Peyer's patch (tissue), 4 donors: ENCODE results near the gene PMPCA. TPM values are rescaled to one million over a fixed set of nuclear protein-coding genes. Genes with fewer than 3 reads are reported as not detected.
A peak's percentile ranks its signal among the peaks of the same experiment; 100 is the strongest.

Experiments
- DNase-seq, 3 donors: peaks; one replicate each; pipeline ENCODE4 v3.0.0-alpha.2; 2017 to 2019
- H3K27ac ChIP-seq, 4 donors: fragments of 200-600 bp; sonication (generic); one replicate each; pipeline ENCODE4 v1.5.1; 2016 to 2019
- H3K27me3 ChIP-seq, 2 donors: fragments of 200-600 bp; sonication (generic); one replicate each; pipeline ENCODE4 v1.5.1; 2019
- H3K36me3 ChIP-seq, 3 donors: fragments of 200-600 bp; sonication (generic); one replicate each; pipeline ENCODE4 v1.5.1; 2016 to 2019
- H3K4me1 ChIP-seq, 4 donors: fragments of 200-600 bp; sonication (generic); one replicate each; pipeline ENCODE4 v1.5.1; 2016 to 2019
- H3K4me3 ChIP-seq, 4 donors: fragments of 200-600 bp; sonication (generic); 1 replicate in 3 of 4; 2 replicates in 1 of 4; pipeline ENCODE4 v1.5.1; 2016 to 2019; ENCODE audit warnings: mild to moderate bottlenecking in 1 of 4
- H3K9me3 ChIP-seq, 4 donors: fragments of 200-600 bp; sonication (generic); one replicate each; pipeline ENCODE4 v1.5.1; 2016 to 2019; ENCODE audit warnings: mild to moderate bottlenecking in 1 of 4
- POLR2A ChIP-seq, 2 donors: fragments of 450-650 bp; IDR thresholded peaks; one replicate each; pipeline ENCODE4 v1.5.1; 2017; ENCODE audit warnings: antibody characterized with exemption in 2 of 2, mild to moderate bottlenecking in 2 of 2, moderate library complexity in 2 of 2
- total RNA-seq, 4 donors: library from RNA; depleted of rRNA; stranded (reverse); fragments of >200 nt; gene quantifications; one replicate each; pipeline ENCODE4 v1.1.0, GENCODE V29; 2016
- TF ChIP-seq, protein P1 (sequence below), 6 experiments: fragments of 450-650 bp in 4 of 6; fragments of 200-600 bp in 2 of 6; sonication (generic) in 1 of 6; IDR thresholded peaks; one replicate each; pipeline ENCODE4 v1.5.1; 2017 to 2019; ENCODE audit warnings: antibody characterized with exemption in 6 of 6, mild to moderate bottlenecking in 3 of 6, moderate library complexity in 1 of 6

Gene PMPCA
- total RNA-seq, result 10 to 100 TPM; 32.8 to 73.4 (median 47.3) TPM

DNA sequence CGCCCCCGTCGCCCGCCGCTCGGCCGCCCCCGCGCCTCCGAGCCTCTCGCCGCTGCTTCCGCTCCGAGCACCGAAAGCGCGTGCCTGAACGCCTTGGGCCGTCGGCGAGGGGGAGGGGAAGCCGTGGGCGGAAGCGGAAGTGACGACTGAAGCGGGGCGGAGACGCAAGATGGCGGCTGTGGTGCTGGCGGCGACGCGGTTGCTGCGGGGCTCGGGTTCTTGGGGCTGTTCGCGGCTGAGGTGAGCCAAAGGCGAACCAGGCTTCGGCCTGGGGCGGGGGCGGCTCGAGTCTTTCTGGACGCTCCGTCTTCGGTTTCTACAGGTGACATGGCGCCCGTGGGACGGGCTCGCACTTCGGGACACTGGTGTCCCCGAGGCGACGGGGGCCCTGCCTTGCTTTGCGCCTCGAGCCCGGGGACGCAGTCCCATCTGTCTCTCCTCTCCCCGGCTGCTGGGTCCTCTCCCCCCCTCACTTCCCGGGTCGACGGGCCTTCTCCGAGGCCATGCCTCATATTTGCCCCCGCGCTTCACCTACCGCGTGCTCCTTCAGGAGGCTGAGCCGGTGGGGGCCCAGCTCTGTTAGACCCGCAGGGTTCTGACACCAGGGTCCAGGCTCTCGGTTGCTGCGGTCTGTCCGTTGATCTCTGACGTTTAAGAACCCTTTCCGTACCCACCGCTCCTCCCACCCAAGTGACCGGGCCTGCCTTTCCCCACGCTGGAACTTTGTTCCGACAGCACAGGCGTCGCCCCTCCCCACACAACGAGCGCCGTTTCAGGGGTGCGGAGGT is at the start of gene PMPCA, which contains the start of gene ENTR1:
PMPCA (plus strand) TSS at position 159 of the 788 bp plus-strand sequence; CDS start at position 170, 11 bp downstream.
ENTR1 (minus strand) TSS at position 115 of the 788 bp plus-strand sequence. CDS start 217 bp downstream, outside the sequence.
- Histone ChIP-seq H3K4me3 (peak within 1 kb of the TSS; percentile 72 to 99 (median 96)), H3K36me3 (peaks cover 0 to 53% (median 0%) of the 10 kb centered on the region in 3 donors), H3K27me3 (no peaks in the 10 kb centered on the region), H3K9me3 (no peaks in the 10 kb centered on the region), H3K27ac (peak within 1 kb of the TSS; percentile 87 to 90 (median 89)), H3K4me1 (peaks cover 0 to 28% (median 18%) of the 10 kb centered on the region in 4 donors)
- DNase-seq, result peak; percentile 92 to 97 (median 96)
- TF ChIP-seq POLR2A (IDR thresholded peaks at IDR 0.05), result peak; percentile 74 to 80
- TF ChIP-seq, protein P1, sequence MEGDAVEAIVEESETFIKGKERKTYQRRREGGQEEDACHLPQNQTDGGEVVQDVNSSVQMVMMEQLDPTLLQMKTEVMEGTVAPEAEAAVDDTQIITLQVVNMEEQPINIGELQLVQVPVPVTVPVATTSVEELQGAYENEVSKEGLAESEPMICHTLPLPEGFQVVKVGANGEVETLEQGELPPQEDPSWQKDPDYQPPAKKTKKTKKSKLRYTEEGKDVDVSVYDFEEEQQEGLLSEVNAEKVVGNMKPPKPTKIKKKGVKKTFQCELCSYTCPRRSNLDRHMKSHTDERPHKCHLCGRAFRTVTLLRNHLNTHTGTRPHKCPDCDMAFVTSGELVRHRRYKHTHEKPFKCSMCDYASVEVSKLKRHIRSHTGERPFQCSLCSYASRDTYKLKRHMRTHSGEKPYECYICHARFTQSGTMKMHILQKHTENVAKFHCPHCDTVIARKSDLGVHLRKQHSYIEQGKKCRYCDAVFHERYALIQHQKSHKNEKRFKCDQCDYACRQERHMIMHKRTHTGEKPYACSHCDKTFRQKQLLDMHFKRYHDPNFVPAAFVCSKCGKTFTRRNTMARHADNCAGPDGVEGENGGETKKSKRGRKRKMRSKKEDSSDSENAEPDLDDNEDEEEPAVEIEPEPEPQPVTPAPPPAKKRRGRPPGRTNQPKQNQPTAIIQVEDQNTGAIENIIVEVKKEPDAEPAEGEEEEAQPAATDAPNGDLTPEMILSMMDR (IDR thresholded peaks at IDR 0.05), result no peak

- no peak for TF ChIP-seq POLR2A (IDR thresholded peaks at IDR 0.05)
- TF ChIP-seq, protein P1 (IDR thresholded peaks at IDR 0.05), result no peak
- H3K4me1 ChIP-seq, result peaks cover 3 to 25% (median 10%) of the 10 kb centered on the region in 4 donors
- H3K27ac ChIP-seq, result peak overlapping the region in 2 of 4 donors; percentile 46 to 91
- DNase-seq, result no peak
- no peak overlapping the region for H3K4me3 ChIP-seq
- peaks cover 0 to 10% (median 0%) of the 10 kb centered on the region in 4 donors for H3K9me3 ChIP-seq
- no peaks in the 10 kb centered on the region for H3K27me3 ChIP-seq
- H3K36me3 ChIP-seq, result no peaks in the 10 kb centered on the region
Measured at GRCh38 chr9:136361047-136361753, 49.3 kb upstream of the PMPCA start.

- peak overlapping the region in 2 of 4 donors; percentile 91 to 96 for H3K27ac ChIP-seq
- H3K4me1 ChIP-seq, result peaks cover 3 to 25% (median 10%) of the 10 kb centered on the region in 4 donors
- no peaks in the 10 kb centered on the region for H3K36me3 ChIP-seq
- H3K9me3 ChIP-seq, result peaks cover 0 to 10% (median 0%) of the 10 kb centered on the region in 4 donors
- no peak for DNase-seq
- no peak overlapping the region for H3K4me3 ChIP-seq
- TF ChIP-seq, protein P1 (IDR thresholded peaks at IDR 0.05), result no peak
- TF ChIP-seq POLR2A (IDR thresholded peaks at IDR 0.05), result no peak
- no peaks in the 10 kb centered on the region for H3K27me3 ChIP-seq
Measured at GRCh38 chr9:136361754-136362449, 48.6 kb upstream of the PMPCA start.

- Histone ChIP-seq H3K27ac (peak overlapping the region in 2 of 4 donors; percentile 91 to 96), H3K4me1 (peaks cover 3 to 25% (median 10%) of the 10 kb centered on the region in 4 donors), H3K36me3 (no peaks in the 10 kb centered on the region), H3K27me3 (no peaks in the 10 kb centered on the region), H3K9me3 (peaks cover 0 to 10% (median 0%) of the 10 kb centered on the region in 4 donors), H3K4me3 (no peak overlapping the region)
- DNase-seq, result no peak
- TF ChIP-seq POLR2A (IDR thresholded peaks at IDR 0.05), result no peak
- TF ChIP-seq, protein P1 (IDR thresholded peaks at IDR 0.05), result no peak
Measured at GRCh38 chr9:136362450-136362784, 48.0 kb upstream of the PMPCA start.
